ENCODE results near the gene TCAIM.

Gene TCAIM

DNA sequence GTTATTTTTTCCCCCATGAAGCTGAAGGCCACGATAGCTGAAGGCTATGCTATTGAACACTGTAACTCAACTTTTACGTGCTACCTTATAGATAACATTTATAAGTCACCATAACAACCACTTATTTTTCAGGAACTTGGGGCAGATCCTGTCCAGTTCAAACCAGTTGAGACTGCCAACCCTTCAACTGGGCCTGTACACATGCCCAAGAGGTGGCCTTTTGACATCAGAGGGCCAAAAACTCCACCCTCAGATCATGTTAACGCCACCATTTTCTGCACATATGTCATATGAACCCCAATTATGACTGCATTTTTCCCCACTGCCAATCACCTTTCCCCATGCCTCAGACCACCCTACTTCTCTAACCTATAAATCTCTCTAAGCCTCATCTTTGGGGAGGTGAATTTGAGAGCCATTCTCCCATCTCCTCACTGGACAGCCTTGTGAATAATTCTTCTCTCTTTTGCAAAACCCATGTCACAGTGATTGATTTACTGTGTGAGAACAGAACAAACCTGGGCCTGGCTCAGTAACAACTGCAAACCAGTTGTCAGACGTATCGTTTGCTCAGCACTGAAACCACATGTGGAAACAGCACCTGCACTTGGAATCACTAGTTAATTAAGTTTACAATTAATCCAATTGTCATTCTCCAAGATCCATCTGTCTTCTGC is 96.4 kb downstream of the TCAIM start:
- no peak for TF ChIP-seq GATA1 (IDR thresholded peaks at IDR 0.05; ENCODE audit: low read depth, low read length)
- no peak for TF ChIP-seq POLR2A (IDR thresholded peaks at IDR 0.05; ENCODE audit: low read length)
- DNase-seq = no peak

DNA sequence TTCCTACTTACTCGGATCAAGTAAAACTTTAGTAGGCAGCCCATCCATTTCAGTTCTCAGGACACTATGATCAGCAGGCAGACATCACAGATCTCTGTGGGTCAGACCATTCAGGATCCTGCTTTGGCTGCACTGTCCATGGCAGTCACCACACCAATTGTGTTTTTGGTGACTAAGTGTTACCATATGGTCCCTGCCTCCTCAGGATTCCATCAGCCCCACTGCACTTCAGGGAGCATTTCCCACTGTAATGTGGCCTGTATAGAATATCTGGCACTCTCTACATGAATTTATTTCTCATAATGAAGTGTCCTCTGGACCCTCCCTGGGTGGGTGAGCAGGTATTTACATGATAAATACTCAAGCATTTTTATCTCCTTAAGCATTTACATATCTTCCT is 97.6 kb downstream of the TCAIM start:
- TF ChIP-seq GATA1 (IDR thresholded peaks at IDR 0.05; ENCODE audit: low read depth, low read length) (no peak), POLR2A (IDR thresholded peaks at IDR 0.05; ENCODE audit: low read length) (no peak)
- no peak for DNase-seq

DNA sequence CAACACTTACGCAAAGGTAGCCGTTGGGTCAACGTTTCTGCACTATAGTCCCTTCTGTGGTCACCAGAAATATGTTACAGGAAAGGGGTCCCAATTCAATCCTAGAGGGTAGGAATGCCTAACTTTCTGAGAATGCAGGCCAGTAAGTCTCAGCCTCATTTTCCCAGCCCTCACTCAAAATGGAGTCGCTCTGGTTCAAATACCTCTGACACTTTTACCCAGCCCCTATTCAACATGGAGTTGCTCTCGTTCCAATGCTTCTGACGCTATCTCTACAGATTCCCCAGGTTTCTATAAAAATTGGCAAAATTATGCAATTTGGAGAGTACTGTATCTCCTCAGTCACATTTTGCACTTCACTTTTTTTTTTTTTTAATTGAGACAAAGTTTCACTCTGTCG is 99.2 kb downstream of the TCAIM start:
- DNase-seq = no peak
- no peak for TF ChIP-seq GATA1 (IDR thresholded peaks at IDR 0.05; ENCODE audit: low read depth, low read length)
- no peak for TF ChIP-seq POLR2A (IDR thresholded peaks at IDR 0.05; ENCODE audit: low read length)

DNA sequence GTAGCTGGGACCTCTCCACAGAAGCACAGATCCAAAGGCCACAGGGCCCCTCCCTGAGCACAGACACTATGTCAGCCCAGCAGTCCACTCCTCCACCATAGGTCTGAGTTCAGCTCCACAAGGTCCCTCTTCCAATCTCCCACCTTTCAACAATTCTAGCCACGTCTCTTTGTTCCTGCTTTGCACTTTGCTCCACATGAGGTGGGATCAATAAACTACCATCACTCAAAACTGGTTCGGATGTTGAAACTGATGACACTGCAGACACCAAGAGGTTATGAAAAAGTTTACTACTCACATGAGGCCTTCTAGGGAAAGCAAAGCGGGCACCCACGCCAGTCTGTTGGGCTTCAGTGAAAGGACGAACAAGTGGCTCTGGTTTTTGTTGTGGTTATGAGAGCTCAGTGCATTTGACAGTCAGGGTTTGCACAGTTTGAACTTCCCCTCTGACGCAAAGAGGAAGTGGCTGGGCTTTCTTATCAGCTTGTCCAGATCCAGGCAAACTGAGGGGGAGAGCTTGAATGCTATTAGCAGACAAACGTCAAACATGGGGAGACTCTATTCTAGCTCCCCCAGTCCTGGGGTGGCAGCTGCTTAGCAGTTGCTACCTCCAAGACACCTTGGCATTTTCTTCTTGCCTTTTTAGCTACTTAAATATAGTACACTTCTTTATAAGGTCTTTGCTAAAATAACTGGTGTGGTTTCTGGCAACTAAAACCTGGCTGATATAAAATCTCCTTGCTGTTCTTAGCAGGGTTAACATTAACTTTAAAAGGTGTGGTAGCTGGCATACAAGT is 101.1 kb downstream of the TCAIM start:
- TF ChIP-seq POLR2A (IDR thresholded peaks at IDR 0.05; ENCODE audit: low read length) = peak; percentile 97
- peak; percentile 70 for TF ChIP-seq GATA1 (IDR thresholded peaks at IDR 0.05; ENCODE audit: low read depth, low read length)
- DNase-seq = peak; percentile 88 to 94

DNA sequence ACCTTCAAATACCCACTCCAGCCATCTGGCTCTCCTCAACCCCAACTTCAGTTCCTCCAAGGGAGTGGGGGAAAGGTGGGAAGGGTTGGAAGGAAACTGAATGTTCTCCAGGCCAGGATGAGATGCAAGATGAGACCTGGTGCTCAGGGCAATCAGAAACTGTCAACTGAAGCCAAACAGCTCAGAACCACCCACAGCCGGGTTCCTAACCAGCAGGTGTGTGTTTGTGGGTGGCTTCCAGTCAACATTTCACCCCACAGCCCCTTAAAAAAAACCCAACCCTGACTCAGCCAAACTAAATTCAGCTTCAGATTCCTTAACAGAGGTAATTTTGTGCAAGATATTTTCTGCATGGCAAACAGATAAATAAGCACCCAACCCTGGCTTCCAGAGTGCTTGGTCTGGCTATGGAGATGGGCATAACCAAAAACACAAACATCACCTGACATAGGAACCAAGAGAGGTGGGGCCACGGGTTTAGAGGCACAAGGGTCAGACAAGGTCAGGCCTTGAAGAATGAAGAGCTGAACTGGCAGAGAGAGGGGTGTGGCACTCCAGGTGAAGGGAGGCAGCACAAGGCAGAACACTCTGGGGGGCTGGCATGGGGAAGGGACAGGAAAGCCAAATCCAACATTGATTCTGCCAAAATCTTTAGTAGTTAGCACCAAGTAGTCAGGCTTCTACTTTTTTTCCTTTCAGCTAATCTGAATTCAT is 104.2 kb downstream of the TCAIM start:
- no peak for DNase-seq

DNA sequence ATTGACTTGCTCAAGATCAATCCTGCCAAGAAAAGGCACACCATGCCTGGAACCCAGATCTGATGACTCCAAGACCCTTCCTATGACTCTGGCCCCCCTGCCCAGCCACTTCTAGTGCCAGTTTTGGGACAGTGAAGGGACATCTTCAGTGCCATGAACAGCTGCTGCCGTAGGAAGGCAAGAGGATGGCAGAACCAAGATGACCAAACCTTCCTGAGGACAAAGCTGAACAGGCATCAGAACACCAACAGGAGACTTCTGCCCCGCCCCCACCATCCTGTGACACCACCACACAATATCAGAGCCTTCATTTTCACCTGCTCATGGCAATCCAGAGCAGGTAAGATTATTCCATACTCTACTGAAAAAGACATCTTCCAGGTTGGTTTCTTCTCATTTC is 105.9 kb downstream of the TCAIM start:
- DNase-seq = no peak
- TF ChIP-seq POLR2A (IDR thresholded peaks at IDR 0.05; ENCODE audit: low read length) (no peak), GATA1 (IDR thresholded peaks at IDR 0.05; ENCODE audit: low read depth, low read length) (no peak)

More for the DNA sequence above, 104.2 kb downstream of the TCAIM start:
- TF ChIP-seq POLR2A (IDR thresholded peaks at IDR 0.05; ENCODE audit: low read length) (no peak), GATA1 (IDR thresholded peaks at IDR 0.05; ENCODE audit: low read depth, low read length) (no peak)

DNA sequence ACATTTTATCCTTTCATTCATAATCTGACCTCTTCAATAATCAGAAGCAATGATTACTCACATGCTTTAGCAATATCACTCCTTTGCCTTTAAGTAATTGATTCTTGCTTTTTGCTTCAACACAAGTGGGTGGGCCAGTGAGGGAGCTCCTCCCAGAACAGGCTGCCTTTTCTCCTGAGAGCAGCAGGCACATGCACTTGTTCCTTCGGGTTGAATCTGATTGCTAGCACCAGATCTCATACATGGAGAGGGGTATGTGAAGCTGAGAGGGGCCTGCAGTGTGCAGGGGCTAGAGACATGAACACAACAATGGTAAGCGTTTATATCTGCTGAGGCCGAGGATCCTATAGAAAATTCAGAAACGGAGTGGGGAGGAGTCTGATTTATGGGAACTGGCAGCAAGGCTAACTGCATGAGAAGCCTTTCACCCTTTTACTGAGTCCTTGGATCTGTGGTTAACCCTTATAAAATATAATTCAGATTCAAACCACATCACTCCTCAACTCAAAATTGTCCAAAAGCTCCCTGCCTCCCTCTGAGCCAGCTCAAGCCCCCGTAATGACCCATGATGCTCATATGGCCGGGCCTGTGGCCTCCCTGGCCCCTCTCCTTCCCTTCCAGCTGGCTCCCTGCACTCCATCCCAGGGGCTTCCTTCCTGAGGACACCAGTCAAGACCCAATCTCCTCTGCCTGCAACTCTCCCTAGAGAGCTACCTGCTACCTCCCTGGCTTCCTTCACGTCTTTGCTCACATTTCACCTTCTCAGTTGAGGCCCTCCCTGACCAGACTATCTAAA is 106.5 kb downstream of the TCAIM start:
- no peak for DNase-seq
- TF ChIP-seq GATA1 (IDR thresholded peaks at IDR 0.05; ENCODE audit: low read depth, low read length) (no peak), POLR2A (IDR thresholded peaks at IDR 0.05; ENCODE audit: low read length) (no peak)

DNA sequence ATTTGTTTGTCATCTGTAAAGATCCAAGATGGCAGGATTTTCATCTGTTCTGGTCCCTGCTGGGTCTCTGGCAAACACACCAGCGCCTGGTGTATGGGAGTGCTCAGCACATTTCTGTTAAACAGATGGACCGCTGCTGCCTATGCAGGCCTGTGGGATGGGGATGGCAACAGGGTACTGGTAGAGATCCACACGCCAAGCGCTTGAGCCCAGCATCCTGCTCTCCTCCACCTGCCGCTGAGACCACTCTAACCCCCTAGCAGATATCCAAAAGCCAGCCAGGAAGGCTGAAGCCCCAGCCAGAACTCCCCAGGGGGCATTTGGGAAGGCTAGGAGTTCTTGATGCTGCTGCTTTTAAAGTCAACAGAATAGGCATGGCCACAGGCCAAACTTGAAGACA is 107.2 kb downstream of the TCAIM start:
- TF ChIP-seq POLR2A (IDR thresholded peaks at IDR 0.05; ENCODE audit: low read length) (no peak), GATA1 (IDR thresholded peaks at IDR 0.05; ENCODE audit: low read depth, low read length) (no peak)
- DNase-seq = no peak

DNA sequence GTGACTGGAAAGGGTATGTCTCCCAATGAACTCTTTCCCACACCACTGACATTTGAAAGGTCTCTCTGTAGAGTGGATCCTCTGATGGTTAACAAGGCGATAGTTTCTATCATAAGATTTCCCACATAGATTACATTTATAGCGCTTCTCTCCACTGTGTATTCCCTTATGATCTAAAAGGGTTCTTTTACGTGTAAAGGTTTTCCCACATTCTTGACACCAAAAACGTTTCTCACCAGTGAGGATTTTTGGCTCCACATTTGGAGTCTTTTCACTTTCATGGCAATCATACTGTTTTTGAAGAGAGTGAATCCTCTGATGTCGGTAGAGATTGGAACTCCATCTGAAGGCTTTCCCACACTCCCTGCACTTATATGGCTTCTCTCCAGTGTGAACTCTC is 108.4 kb downstream of the TCAIM start:
- DNase-seq = no peak
- TF ChIP-seq GATA1 (IDR thresholded peaks at IDR 0.05; ENCODE audit: low read depth, low read length) (no peak), POLR2A (IDR thresholded peaks at IDR 0.05; ENCODE audit: low read length) (no peak)

DNA sequence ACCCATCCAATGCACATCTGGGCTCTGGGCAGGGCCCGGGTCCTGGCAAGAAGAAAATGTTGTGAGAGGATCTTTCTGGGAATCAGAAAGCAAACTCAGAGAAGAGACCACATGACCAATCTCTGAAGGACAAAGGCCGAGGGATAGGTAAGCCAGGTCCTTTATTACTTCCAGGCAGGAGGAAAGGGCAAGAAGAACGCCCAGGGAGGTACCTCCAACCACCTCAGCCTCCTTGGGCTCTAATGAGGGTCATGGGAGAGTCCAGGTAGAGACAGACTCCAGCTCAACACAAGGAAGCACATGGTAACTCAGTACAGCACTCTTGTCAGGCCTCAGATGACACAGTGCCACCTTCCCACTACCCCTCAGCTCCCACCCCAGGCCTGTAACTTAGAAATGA is 112.9 kb downstream of the TCAIM start:
- no peak for TF ChIP-seq POLR2A (IDR thresholded peaks at IDR 0.05; ENCODE audit: low read length)
- TF ChIP-seq GATA1 (IDR thresholded peaks at IDR 0.05; ENCODE audit: low read depth, low read length) = no peak
- DNase-seq = no peak

DNA sequence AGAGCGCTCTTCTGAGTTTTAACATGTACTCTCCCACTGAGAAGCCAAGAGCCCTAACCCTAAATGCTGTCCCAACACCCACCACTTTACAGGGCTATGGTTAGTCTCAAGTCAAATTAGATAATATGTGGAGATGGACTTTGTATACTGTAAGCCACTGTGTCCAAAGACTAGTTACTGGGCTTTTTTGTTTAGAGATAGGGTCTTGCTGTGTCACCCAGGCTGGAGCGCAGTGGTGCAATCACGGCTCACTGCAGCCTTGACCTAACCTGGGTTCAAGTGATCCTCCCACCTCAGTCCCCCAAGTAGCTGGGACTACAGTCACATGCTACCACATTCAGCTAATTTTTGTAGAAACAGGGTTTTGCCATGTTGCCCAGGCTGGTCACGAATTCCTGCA is 115.7 kb downstream of the TCAIM start:
- DNase-seq = peak in 1 of 2 experiments; percentile 5
- TF ChIP-seq GATA1 (IDR thresholded peaks at IDR 0.05; ENCODE audit: low read depth, low read length) = no peak
- TF ChIP-seq POLR2A (IDR thresholded peaks at IDR 0.05; ENCODE audit: low read length) = no peak

DNA sequence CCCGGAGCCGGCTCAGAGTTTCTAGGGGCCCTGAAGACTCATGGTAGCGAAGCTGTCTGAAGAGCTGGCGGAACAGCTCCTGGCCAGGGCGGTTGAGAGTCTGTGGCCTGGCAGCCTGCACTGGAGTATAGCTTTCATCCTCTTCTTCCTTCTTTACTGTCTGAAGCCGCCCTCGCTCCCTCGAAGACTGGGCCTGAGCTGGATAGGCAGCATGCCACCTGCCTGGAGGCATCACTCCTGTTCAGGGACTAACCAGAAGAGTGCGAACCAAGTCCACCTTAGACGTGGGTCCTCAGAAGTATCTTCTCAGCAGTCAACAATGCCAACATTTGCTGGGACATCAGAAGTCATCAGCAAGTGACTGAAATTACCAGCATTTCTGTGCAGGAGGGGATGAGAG is 116.8 kb downstream of the TCAIM start:
- TF ChIP-seq GATA1 (IDR thresholded peaks at IDR 0.05; ENCODE audit: low read depth, low read length) (no peak), POLR2A (IDR thresholded peaks at IDR 0.05; ENCODE audit: low read length) (no peak)
- DNase-seq = no peak

All from erythroblast (primary cell).